Large intestine (tissue), 3 donors: ENCODE results near the gene SYNPO2. TPM values are rescaled to one million over a fixed set of nuclear protein-coding genes. Genes with fewer than 3 reads are reported as not detected.
A peak's percentile ranks its signal among the peaks of the same experiment; 100 is the strongest.

Experiments used
- DNase-seq, 2 donors: peaks; one replicate each; pipeline versions ENCODE4 v3.0.0 to v3.0.0-alpha.2; 2013
- H3K27ac ChIP-seq: one replicate; pipeline ENCODE4 v1.5.1; 2013; ENCODE audit warnings: low read length
- H3K27me3 ChIP-seq: 2 replicates; pipeline ENCODE4 v1.6.1; 2013; ENCODE audit warnings: low read length; ENCODE audit not compliant: control insufficient read depth, insufficient read depth
- H3K36me3 ChIP-seq: 2 replicates; pipeline ENCODE4 v1.6.1; 2013; ENCODE audit warnings: low read length; ENCODE audit not compliant: control insufficient read depth, insufficient read depth
- H3K4me1 ChIP-seq: one replicate; pipeline ENCODE4 v1.6.1; 2013; ENCODE audit warnings: low read length; ENCODE audit not compliant: control insufficient read depth, insufficient read depth
- H3K4me3 ChIP-seq: one replicate; pipeline ENCODE4 v1.5.1; 2013; ENCODE audit warnings: low read length
- H3K9me3 ChIP-seq: one replicate; pipeline ENCODE4 v1.6.1; 2013; ENCODE audit warnings: mild to moderate bottlenecking, low read depth, low read length, moderate library complexity; ENCODE audit not compliant: control insufficient read depth
- WGBS: methylation state at CpG from one replicate; pipeline ENCODE4 v1.1.5; 2013; ENCODE audit warnings: low lambda C conversion rate; ENCODE audit not compliant: insufficient coverage; 5-methylcytosine and 5-hydroxymethylcytosine counted together
- polyA plus RNA-seq: library from polyadenylated mRNA; unstranded; fragments of 120-200 nt; gene quantifications from one replicate; pipeline ENCODE4 v1.2.1, GENCODE V29; 2013

SYNPO2 gene
- polyA plus RNA-seq, 1 donor: 81.2 TPM

- Histone ChIP-seq H3K36me3 (no peaks in the 10 kb centered on the region), H3K9me3 (no peaks in the 10 kb centered on the region), H3K4me3 (no peak overlapping the region), H3K27me3 (no peaks in the 10 kb centered on the region), H3K4me1 (no peaks in the 10 kb centered on the region), H3K27ac (no peak overlapping the region)
- DNase-seq: no peak
- WGBS: no CpG with 5 or more reads among the region's 4 CpGs
These were observed 16.9 kb downstream of the SYNPO2 start for GRCh38 chr4:118905566-118905965.

- Histone ChIP-seq H3K27ac (no peak overlapping the region), H3K27me3 (no peaks in the 10 kb centered on the region), H3K4me3 (no peak overlapping the region), H3K4me1 (no peaks in the 10 kb centered on the region), H3K9me3 (no peaks in the 10 kb centered on the region), H3K36me3 (no peaks in the 10 kb centered on the region)
- DNase-seq: no peak
- WGBS: 52% methylated on average over 3 of the region's 8 CpGs
These were observed 20.7 kb downstream of the SYNPO2 start for GRCh38 chr4:118909173-118909956.

- H3K4me3 ChIP-seq: no peak overlapping the region
- H3K27me3 ChIP-seq: no peaks in the 10 kb centered on the region
- H3K4me1 ChIP-seq: no peaks in the 10 kb centered on the region
- no CpG with 5 or more reads among the region's 3 CpGs for WGBS
- no peak overlapping the region for H3K27ac ChIP-seq
- no peak for DNase-seq
- H3K9me3 ChIP-seq: no peaks in the 10 kb centered on the region
- no peaks in the 10 kb centered on the region for H3K36me3 ChIP-seq
These were observed 21.6 kb downstream of the SYNPO2 start for GRCh38 chr4:118910221-118910620.

- no peak overlapping the region for H3K4me3 ChIP-seq
- no peaks in the 10 kb centered on the region for H3K4me1 ChIP-seq
- H3K9me3 ChIP-seq: no peaks in the 10 kb centered on the region
- H3K27me3 ChIP-seq: no peaks in the 10 kb centered on the region
- WGBS: 58% methylated on average over 3 of the region's 3 CpGs
- no peak overlapping the region for H3K27ac ChIP-seq
- H3K36me3 ChIP-seq: no peaks in the 10 kb centered on the region
- no peak for DNase-seq
These were observed 22.6 kb downstream of the SYNPO2 start for GRCh38 chr4:118911238-118911703.

- no peaks in the 10 kb centered on the region for H3K36me3 ChIP-seq
- DNase-seq: no peak
- no peak overlapping the region for H3K27ac ChIP-seq
- no peaks in the 10 kb centered on the region for H3K27me3 ChIP-seq
- H3K4me3 ChIP-seq: no peak overlapping the region
- H3K4me1 ChIP-seq: no peaks in the 10 kb centered on the region
- WGBS: 100% methylated on average over 2 of the region's 3 CpGs
- no peaks in the 10 kb centered on the region for H3K9me3 ChIP-seq
These were observed 26.8 kb downstream of the SYNPO2 start for GRCh38 chr4:118915468-118915867.

- Histone ChIP-seq H3K36me3 (no peaks in the 10 kb centered on the region), H3K4me1 (no peaks in the 10 kb centered on the region), H3K9me3 (no peaks in the 10 kb centered on the region), H3K27ac (no peak overlapping the region), H3K4me3 (no peak overlapping the region), H3K27me3 (no peaks in the 10 kb centered on the region)
- WGBS: no CpG with 5 or more reads among the region's 9 CpGs
- no peak for DNase-seq
These were observed 28.1 kb downstream of the SYNPO2 start for GRCh38 chr4:118916691-118917289.

GRCh38 chr4:118917582-118917981 is 28.9 kb downstream of the SYNPO2 start:
- Histone ChIP-seq H3K36me3 (no peaks in the 10 kb centered on the region), H3K9me3 (no peaks in the 10 kb centered on the region), H3K27ac (peak overlapping the region; percentile 19), H3K27me3 (no peaks in the 10 kb centered on the region), H3K4me3 (no peak overlapping the region), H3K4me1 (no peaks in the 10 kb centered on the region)
- no peak for DNase-seq
- WGBS: 80% methylated on average over 1 of the region's 2 CpGs

- H3K27ac ChIP-seq: no peak overlapping the region
- peak in 1 of 2 donors; percentile 42 for DNase-seq
These were observed 29.7 kb downstream of the SYNPO2 start for GRCh38 chr4:118918388-118918787.

GRCh38 chr4:118920247-118920646 is 31.6 kb downstream of the SYNPO2 start:
- Histone ChIP-seq H3K9me3 (no peaks in the 10 kb centered on the region), H3K4me1 (no peaks in the 10 kb centered on the region), H3K27ac (no peak overlapping the region), H3K27me3 (no peaks in the 10 kb centered on the region), H3K36me3 (no peaks in the 10 kb centered on the region), H3K4me3 (no peak overlapping the region)
- no CpG with 5 or more reads among the region's 2 CpGs for WGBS
- peak in 1 of 2 donors; percentile 21 for DNase-seq

More at GRCh38 chr4:118918388-118918787, 29.7 kb downstream of the SYNPO2 start:
- Histone ChIP-seq H3K4me1 (no peaks in the 10 kb centered on the region), H3K9me3 (no peaks in the 10 kb centered on the region), H3K36me3 (no peaks in the 10 kb centered on the region), H3K4me3 (no peak overlapping the region), H3K27me3 (no peaks in the 10 kb centered on the region)
- no CpG with 5 or more reads among the region's 3 CpGs for WGBS

- DNase-seq: no peak
- no peak overlapping the region for H3K4me3 ChIP-seq
- H3K27ac ChIP-seq: no peak overlapping the region
- no peaks in the 10 kb centered on the region for H3K4me1 ChIP-seq
- H3K36me3 ChIP-seq: no peaks in the 10 kb centered on the region
- no peaks in the 10 kb centered on the region for H3K9me3 ChIP-seq
- H3K27me3 ChIP-seq: no peaks in the 10 kb centered on the region
These were observed 33.1 kb downstream of the SYNPO2 start for GRCh38 chr4:118921786-118922185.
